GM19043 (cell line): ENCODE measurements around the gene FGFRL1.
"Not testable (repeated sequence)": the region's sequence is repeated elsewhere in the genome, so short reads cannot be mapped to it uniquely, and the experiment has no call there.

ENCODE experiments used
- ATAC-seq: cut with Tn5 transposase; IDR thresholded peaks from one replicate; pipeline ENCODE4 v1.9.1; 2021; ENCODE audit warnings: low read depth; ENCODE audit not compliant: unreplicated experiment

FGFRL1 gene

DNA sequence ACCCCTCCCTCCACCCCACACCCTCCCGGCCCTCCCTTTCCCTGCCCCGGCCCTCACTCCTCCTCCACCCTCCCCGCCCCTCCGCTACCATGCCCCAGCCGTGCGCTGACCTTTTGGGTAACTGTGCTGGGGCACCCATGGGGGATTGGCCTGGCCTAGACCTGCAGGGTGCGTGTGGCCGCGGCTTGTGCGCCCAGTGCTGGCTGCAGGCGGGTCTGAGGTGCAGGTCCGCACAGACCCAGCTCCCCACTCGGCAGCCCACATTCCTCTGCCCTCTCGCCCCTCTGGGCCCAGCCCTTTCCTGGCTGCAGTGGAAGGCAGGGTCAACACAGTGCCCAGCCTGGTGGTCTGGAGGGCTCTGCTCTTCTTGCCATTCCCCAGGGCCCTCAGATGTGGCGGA, 24.7 kb downstream of the FGFRL1 start:
- ATAC-seq, result no peak

GRCh38 chr4:1036976-1037810, 25.8 kb downstream of the FGFRL1 start:
- ATAC-seq, result no peak

- no peak for ATAC-seq
Measured at GRCh38 chr4:1038948-1039492, 27.6 kb downstream of the FGFRL1 start.

- no peak for ATAC-seq
Measured at GRCh38 chr4:1039493-1040343, 28.3 kb downstream of the FGFRL1 start.

DNA sequence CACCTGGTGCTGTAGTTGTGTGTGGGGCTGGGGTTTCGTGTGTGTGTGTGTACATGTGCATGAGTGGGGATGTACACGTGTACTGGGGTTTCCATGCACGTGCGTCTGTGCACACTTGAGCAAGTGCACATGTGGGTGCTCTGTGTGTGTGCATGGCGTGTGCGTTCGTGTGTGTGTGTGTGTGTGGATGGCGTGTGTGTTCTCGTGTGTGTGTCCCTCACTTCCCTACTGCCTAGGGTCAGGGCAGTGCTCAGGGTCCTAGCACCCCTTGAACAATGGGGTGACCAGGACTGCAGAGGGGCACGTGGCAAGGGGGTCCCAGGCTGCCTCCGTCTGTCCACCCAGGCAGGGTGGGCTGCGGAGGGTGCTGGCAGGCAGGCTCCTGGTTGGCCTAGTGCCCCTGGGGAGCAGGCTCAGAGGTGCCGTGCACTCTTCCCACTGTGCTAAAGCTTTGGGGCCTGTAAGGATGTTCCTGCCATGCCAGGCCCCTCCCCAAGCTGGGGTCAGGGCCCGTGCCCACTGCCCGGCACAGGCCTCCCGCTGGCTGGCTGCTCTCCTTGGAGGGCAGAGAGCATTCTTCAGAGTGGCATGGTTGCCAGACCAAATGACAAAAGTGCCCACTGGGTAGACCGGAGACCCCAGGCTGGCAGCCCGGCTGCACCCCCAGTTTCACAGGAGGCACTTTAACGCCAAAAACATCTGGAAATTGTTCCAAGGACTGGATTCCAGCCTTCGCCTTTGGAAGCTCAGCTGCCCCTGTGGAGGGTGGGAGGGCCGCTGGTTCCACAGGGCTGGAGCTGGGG, 29.1 kb downstream of the FGFRL1 start:
- no peak for ATAC-seq

DNA sequence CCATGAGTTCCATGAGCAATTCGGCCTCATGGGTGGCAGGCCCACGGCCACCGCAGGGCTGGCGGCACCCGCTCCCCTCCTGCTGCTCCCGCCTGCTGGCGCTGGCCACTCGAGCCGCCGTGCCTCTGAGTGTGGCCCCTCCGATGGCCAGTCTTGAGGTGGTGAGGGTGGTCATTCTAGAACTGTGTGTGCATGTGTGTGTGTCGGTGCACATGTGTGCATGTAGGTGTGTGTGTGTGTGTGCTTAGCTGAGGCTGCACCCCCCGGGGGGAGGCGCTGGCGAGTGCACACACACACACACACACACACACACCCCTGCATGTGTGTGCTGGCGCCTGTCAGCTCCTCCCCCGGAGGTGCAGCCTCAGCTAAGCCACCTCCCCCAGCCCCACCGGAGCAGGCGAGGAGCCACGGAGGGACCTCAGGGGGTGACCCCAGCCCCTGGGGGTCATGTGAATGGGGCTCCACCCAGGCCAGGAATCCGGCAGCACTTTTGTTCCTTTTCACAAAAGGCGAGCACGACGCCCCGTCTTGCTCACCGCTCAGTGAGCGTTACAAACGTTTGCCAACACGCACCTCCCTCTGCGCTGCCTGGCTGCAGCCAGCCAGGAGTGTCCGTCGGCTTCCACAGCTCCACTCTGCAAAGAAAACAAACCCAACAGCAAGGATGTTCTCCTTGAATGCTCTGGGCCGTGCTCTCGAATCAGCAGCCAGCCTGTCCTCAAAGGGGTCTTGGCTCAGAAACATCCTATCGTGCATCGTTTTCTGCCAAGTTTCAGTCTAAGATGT, 29.9 kb downstream of the FGFRL1 start:
- ATAC-seq, result no peak

GRCh38 chr4:1041936-1042330, 30.5 kb downstream of the FGFRL1 start:
- ATAC-seq, result no peak

GRCh38 chr4:1042352-1043055, 31.1 kb downstream of the FGFRL1 start:
- no peak for ATAC-seq

GRCh38 chr4:1043162-1043561, 31.7 kb downstream of the FGFRL1 start:
- ATAC-seq, result no peak

DNA sequence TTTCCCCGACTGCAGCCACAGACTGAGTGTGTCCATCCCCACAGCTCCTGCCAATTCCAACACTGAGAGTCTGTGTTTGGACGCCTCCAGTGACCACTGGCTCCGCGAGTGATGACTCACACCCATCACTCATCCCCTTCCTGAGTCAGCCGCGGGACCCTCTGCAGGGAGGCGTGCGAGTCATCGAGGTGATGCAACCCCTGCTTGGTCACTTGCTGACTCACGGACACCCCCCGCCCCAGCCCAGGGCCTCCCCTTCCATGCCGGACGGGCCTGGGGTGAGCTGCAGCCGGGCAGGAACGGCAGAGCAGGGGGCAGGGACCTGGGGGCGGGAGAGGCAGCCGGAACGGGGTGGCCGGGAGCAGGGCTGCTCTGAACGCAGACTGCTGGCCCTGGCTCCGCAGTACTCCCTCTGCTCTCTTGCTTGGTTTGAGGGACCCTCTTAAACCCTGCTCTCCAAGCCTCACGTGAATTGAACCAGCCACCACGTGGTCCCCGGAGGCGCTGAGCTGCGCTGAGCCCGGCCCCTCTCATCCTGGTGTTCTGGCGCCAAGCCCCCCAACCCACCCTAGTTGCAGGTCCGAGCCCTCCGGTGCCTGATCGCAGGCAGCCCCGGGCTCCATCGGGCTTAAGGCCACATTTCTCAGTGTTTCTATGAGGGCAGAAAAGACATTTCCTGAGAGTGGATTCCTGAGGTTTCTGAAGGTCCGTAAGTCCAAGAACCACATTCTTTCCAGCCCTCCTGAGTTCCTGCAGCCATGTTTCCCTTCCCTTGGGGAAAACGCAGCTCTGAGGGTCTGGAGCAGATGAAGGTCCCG, 32.4 kb downstream of the FGFRL1 start:
- ATAC-seq, result no peak

DNA sequence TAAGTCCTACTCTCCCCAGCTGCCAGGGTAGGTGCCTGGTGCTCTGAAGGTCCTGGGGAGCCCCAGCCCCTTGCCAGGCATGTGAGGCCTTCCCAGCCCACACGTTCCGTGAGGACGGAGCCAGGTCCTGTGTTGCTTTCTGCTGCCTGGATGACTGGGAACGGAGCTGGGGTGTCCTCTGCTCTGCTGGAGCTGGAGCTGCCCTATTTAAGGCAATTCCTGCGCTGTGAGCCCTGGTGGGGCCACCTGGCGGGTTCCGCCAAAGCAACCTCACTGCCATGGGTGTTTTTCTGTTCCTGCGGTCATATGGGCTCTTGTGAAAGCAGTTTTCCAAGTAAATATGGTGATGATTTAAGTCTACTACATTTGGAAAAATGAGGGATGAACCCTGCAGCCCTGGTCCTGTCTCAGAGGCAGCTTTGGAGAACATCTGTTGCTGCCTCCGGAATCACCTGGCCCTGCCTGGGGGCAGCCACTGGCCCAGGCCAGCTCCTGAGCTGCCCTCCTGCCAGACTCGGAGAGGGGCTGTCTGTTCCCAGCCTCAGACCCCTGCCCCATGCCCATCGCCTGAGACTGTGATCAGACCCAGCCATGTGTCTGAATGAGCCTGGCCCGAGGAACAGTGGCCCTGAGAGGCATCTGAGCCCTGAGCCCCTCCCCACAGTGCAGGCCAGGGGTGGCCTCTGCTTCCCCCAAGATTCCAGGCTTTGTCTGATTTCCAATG, 33.2 kb downstream of the FGFRL1 start:
- ATAC-seq, result no peak

DNA sequence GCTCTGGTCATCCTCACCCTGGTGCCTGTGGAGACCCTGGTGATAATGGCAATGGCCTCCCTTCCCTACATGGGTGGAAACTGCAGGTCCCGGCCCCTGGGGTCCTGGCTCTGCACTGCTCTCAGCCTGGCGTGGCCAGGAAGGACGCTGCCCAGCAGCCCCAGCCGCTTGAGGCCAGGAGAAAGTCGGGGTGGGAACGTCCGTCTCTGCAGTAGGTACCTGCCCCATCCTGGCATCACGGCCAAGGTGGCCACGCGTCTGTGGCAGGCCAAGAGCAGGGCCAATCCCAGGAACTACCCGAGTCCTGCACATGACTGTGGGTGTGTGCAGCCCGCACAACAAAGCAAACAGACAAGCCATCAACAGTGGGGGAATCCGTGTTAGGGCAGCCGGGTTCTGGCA, 33.8 kb downstream of the FGFRL1 start:
- no peak for ATAC-seq

- ATAC-seq, result no peak
Measured at GRCh38 chr4:1045595-1046201, 34.3 kb downstream of the FGFRL1 start.

GRCh38 chr4:1046581-1047011, 35.2 kb downstream of the FGFRL1 start:
- ATAC-seq, result not testable (repeated sequence)

DNA sequence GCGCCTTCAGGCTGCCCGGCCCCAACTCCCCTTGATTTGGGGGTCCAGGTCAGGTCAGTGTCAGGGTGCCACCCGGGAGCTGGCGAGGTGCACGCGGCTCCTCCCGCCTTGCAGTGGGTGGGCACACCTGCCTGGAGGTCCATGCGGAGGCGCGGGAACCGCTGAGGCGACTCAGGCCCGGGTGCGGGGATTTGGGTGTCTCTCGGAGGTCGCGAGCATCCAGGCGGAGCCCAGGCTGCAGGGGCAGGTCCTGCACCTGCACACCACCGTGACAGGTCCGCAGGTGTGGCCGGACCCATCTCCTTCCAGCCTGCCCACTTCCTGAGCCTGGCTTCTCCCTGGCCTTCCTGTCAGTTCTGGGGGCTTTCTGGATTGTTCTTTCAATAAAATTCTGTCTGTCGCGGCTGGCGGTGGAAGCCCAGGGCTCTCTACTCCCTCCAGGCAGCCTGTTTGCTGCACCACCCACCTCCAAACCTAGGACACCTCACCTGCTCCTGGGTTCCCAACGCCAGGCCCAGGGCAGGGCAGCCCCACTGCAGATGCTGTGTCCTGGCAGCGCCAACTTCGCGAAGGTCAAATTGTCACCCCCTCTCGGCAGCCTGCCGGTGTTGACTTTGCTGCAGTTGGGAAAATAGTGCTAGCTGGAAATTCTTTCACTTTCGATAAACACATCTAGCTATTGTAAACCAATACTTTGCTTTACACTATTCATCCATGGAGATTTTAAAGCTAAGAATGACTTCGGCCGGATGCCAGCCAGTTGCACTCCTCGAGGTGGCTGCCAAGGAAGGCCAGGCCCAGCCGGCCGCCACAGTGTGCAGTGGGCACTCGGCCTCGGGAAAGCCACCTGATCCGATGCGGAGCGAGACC, 35.9 kb downstream of the FGFRL1 start:
- ATAC-seq, result no peak

- ATAC-seq, result no peak
Measured at GRCh38 chr4:1047976-1048772, 36.7 kb downstream of the FGFRL1 start.
